Right atrium auricular region (tissue), 2 donors: ENCODE data around the gene CEP83. TPM values are rescaled to one million over a fixed set of nuclear protein-coding genes. Genes with fewer than 3 reads are reported as not detected.
A peak's percentile ranks its signal among the peaks of the same experiment; 100 is the strongest.
"Not testable (repeated sequence)": the region's sequence is repeated elsewhere in the genome, so short reads cannot be mapped to it uniquely, and the experiment has no call there.

Experiments
- DNase-seq: peaks from one replicate; pipeline ENCODE4 v3.0.0-alpha.2; 2019; ENCODE audit warnings: low spot score
- H3K27ac ChIP-seq, 2 donors: fragments of 200-600 bp; sonication (generic); 1 replicate in 1 of 2; 2 replicates in 1 of 2; pipeline ENCODE4 v1.5.1; 2016 to 2019
- H3K27me3 ChIP-seq, 2 donors: fragments of 200-600 bp; sonication (generic); one replicate each; pipeline versions ENCODE4 v1.5.1 to v1.6.0; 2017 to 2019
- H3K36me3 ChIP-seq: fragments of 200-600 bp; sonication (generic); one replicate; pipeline ENCODE4 v1.5.1; 2016
- H3K4me1 ChIP-seq, 2 donors: fragments of 200-600 bp; sonication (generic); one replicate each; pipeline versions ENCODE4 v1.5.1 to v1.6.0; 2017 to 2019
- H3K4me3 ChIP-seq, 2 donors: fragments of 200-600 bp; sonication (generic); 1 replicate in 1 of 2; 2 replicates in 1 of 2; pipeline ENCODE4 v1.5.1; 2017 to 2019; ENCODE audit warnings: mild to moderate bottlenecking in 1 of 2, moderate library complexity in 1 of 2
- H3K9me3 ChIP-seq, 2 donors: fragments of 200-600 bp; sonication (generic); one replicate each; pipeline ENCODE4 v1.5.1; 2019
- CTCF ChIP-seq, 2 donors: fragments of 200-600 bp; sonication (generic); IDR thresholded peaks; one replicate each; pipeline ENCODE4 v1.5.1; 2019; ENCODE audit warnings: antibody characterized with exemption in 2 of 2
- total RNA-seq, 2 donors: library from RNA; depleted of rRNA; stranded (reverse); fragments of >200 nt; gene quantifications; one replicate each; pipeline ENCODE4 v1.1.0, GENCODE V29; 2016

CEP83 gene
- total RNA-seq, 2 donors from 2014 or later = 13.0 to 16.6 TPM

DNA sequence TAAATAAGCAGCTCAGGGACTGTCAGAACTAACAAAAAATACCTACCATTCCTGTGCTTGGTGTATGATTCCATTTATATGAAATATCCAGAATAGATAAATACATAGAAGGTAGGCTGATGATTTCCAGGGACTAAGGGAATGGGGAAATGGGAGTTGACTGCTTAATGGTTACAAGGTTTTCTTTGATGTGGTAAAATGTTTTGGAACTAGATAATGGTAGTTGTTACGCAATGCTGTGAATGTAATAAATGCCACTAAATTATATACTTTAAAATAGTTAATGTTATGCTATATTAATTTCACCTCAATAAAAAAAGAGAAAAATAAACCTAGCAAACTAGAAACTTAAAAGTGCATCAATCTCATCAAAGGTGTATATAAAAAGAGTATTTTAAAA lies 41.1 kb downstream of the CEP83 start:
- H3K4me3 ChIP-seq = no peak overlapping the region
- peaks cover 10 to 34% of the 10 kb centered on the region in 2 donors for H3K9me3 ChIP-seq
- TF ChIP-seq CTCF (IDR thresholded peaks at IDR 0.05) = no peak

DNA sequence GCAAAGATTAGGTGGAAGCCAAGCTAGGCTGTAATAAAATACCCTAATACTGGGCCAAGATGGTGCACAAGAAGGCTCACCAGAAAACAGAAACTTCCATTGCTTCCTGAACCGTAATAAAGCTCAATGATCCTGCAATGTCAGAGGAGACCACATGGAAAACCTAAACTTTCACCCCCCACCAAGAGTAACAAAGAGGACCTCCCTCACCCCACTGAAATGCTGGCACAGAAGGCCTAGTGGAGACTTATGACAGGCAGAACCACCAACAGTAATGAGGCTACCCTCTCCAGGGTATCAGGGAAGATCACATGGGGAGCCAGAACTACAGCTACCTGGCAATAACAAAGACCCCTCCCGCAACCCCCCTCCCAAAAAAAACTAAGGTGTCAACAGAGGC lies 43.1 kb downstream of the CEP83 start:
- DNase-seq = no peak
- Histone ChIP-seq H3K27ac (no peak overlapping the region), H3K9me3 (peaks cover 0 to 18% of the 10 kb centered on the region in 2 donors), H3K4me3 (no peak overlapping the region), H3K4me1 (no peaks in the 10 kb centered on the region), H3K36me3 (no peaks in the 10 kb centered on the region), H3K27me3 (no peaks in the 10 kb centered on the region)
- no peak for TF ChIP-seq CTCF (IDR thresholded peaks at IDR 0.05)

More for the DNA sequence above, 41.1 kb downstream of the CEP83 start:
- no peak for DNase-seq
- Histone ChIP-seq H3K36me3 (no peaks in the 10 kb centered on the region), H3K27ac (no peak overlapping the region), H3K4me1 (no peaks in the 10 kb centered on the region), H3K27me3 (no peaks in the 10 kb centered on the region)

DNA sequence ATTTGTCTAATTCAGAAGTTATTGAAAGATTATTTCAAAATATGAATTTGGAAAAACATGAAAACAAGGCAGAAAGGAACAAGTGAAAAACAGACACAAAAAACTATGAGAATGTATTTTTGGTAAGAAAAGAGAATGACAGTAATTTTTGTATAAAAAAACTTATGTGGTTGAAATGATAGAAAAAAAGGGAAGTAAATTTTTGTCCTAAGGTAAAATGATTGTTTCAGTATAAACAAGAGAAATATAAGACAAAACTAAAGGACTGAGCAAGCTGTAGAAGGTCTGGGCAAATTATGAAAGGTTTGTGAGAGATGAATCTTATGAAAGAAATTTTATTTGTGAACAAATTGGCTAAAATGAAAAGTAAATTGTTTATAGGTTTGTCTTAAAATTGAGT lies 44.6 kb downstream of the CEP83 start:
- Histone ChIP-seq H3K27me3 (no peaks in the 10 kb centered on the region), H3K36me3 (no peaks in the 10 kb centered on the region), H3K9me3 (peaks cover 0 to 5% of the 10 kb centered on the region in 2 donors), H3K4me1 (no peaks in the 10 kb centered on the region), H3K4me3 (no peak overlapping the region), H3K27ac (no peak overlapping the region)
- DNase-seq = no peak
- TF ChIP-seq CTCF (IDR thresholded peaks at IDR 0.05) = no peak

DNA sequence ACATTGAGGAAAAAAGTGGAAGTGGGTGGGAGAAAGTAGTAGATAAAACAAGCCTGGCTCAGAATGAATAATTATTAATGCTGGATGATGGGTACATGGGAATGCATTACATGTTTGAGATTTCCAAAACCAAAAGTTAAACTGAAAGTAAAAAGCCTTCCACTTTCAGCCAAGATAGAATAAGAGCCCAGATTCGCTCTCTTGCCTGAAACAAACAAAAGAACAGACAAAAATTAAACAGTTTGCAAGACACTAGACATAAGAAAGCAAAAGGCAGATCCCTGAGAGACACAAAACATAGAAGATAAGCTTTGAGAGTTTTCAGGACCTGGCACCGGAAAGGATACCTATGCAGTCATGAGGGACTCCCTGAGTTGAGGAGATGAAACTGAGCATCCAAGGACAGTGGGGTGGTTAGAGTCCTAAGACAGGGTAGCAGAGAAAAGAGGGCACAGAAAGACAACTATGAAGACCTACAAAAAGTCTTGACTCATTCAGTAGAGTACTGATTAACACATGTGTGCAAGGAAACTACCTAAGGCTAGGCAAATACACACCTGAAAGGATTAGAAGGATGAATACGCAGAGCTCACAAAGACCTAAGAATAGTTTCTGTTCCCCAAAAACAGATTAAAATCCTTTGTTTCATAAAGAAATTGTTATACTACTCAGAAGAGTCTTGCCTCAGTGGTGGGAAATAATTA lies 54.1 kb downstream of the CEP83 start:
- Histone ChIP-seq H3K36me3 (peaks cover 2% of the 10 kb centered on the region), H3K27ac (peak overlapping the region in 1 of 2 donors; percentile 42), H3K4me1 (no peaks in the 10 kb centered on the region), H3K9me3 (no peaks in the 10 kb centered on the region), H3K27me3 (no peaks in the 10 kb centered on the region), H3K4me3 (peak overlapping the region; percentile 4 to 16)
- no peak for TF ChIP-seq CTCF (IDR thresholded peaks at IDR 0.05)
- no peak for DNase-seq

- Histone ChIP-seq H3K27me3 (no peaks in the 10 kb centered on the region), H3K27ac (no peak overlapping the region), H3K4me3 (no peak overlapping the region), H3K36me3 (peaks cover 6% of the 10 kb centered on the region), H3K9me3 (no peaks in the 10 kb centered on the region), H3K4me1 (no peaks in the 10 kb centered on the region)
- no peak for DNase-seq
- no peak for TF ChIP-seq CTCF (IDR thresholded peaks at IDR 0.05)
Observed at GRCh38 chr12:94404854-94405253, 54.8 kb downstream of the CEP83 start.

- Histone ChIP-seq H3K27ac (no peak overlapping the region), H3K27me3 (no peaks in the 10 kb centered on the region), H3K4me3 (no peak overlapping the region), H3K36me3 (peaks cover 20% of the 10 kb centered on the region), H3K4me1 (no peaks in the 10 kb centered on the region), H3K9me3 (peaks cover 0 to 12% of the 10 kb centered on the region in 2 donors)
- no peak for TF ChIP-seq CTCF (IDR thresholded peaks at IDR 0.05)
- no peak for DNase-seq
Observed at GRCh38 chr12:94401326-94401725, 58.3 kb downstream of the CEP83 start.

- Histone ChIP-seq H3K36me3 (peaks cover 20% of the 10 kb centered on the region), H3K9me3 (peaks cover 0 to 12% of the 10 kb centered on the region in 2 donors)
- H3K4me1 ChIP-seq, H3K27me3 ChIP-seq, DNase-seq, H3K4me3 ChIP-seq, H3K27ac ChIP-seq: not testable (repeated sequence)
Observed at GRCh38 chr12:94398685-94399084, 61.0 kb downstream of the CEP83 start.
